WTC11 (cell line): ENCODE measurements around the gene TCF20. TPM values are rescaled to one million over a fixed set of nuclear protein-coding genes. Genes with fewer than 3 reads are reported as not detected.

Experiments used
- ATAC-seq: fragments of 200-7000 bp; cut with Tn5 transposase; 2 replicates; pipeline ENCODE4 v1.10.0; 2021; ENCODE audit warnings: mild to moderate bottlenecking, moderate library complexity
- CTCF ChIA-PET: fragments of 300-600 bp; sonication (Branson Sonifier 250); formaldehyde crosslinking; loops from one replicate; lab custom pipeline; 2021; ENCODE audit warnings: antibody characterized with exemption; lab: Charles Lee
- POLR2A ChIA-PET: fragments of 350-600 bp; sonication (Branson Sonifier 250); formaldehyde crosslinking; loops from one replicate; lab custom pipeline; 2021; ENCODE audit warnings: antibody characterized with exemption; lab: Charles Lee
- DNase-seq: peaks from one replicate; pipeline ENCODE4 v3.0.0; 2021; ENCODE audit warnings: low spot score
- H3K27ac Mint-ChIP-seq: 2 replicates; pipeline ENCODE4 v1.8.0; 2021; ENCODE audit warnings: mixed read lengths
- H3K27me3 Mint-ChIP-seq: 2 replicates; pipeline ENCODE4 v1.8.0; 2021; ENCODE audit warnings: low read depth, mild to moderate bottlenecking, moderate library complexity, mixed read lengths
- H3K36me3 Mint-ChIP-seq: 2 replicates; pipeline ENCODE4 v1.8.0; 2021; ENCODE audit warnings: mixed read lengths
- H3K4me1 Mint-ChIP-seq: 2 replicates; pipeline ENCODE4 v1.8.0; 2022; ENCODE audit warnings: mixed read lengths
- H3K4me3 Mint-ChIP-seq: 2 replicates; pipeline ENCODE4 v1.8.0; 2021; ENCODE audit warnings: mild to moderate bottlenecking, moderate library complexity, mixed read lengths
- H3K9me3 Mint-ChIP-seq: 2 replicates; pipeline ENCODE4 v1.8.0; 2021; ENCODE audit warnings: mixed read lengths
- ATF1 ChIP-seq: sonication (generic); formaldehyde crosslinking; IDR thresholded peaks from 2 replicates; pipeline ENCODE4 v1.8.1; 2023; ENCODE audit warnings: mild to moderate bottlenecking, moderate library complexity, missing genetic modification reagents
- CBFB ChIP-seq: sonication (generic); formaldehyde crosslinking; IDR thresholded peaks from 2 replicates; pipeline ENCODE4 v1.8.1; 2022; ENCODE audit warnings: mild to moderate bottlenecking, low read depth, missing genetic modification reagents
- CREM ChIP-seq: sonication (generic); formaldehyde crosslinking; IDR thresholded peaks from 2 replicates; pipeline ENCODE4 v1.8.1; 2022; ENCODE audit warnings: mild to moderate bottlenecking, missing genetic modification reagents, moderate library complexity
- E2F5 ChIP-seq: sonication (generic); formaldehyde crosslinking; IDR thresholded peaks from 2 replicates; pipeline ENCODE4 v1.8.1; 2022; ENCODE audit warnings: mild to moderate bottlenecking, moderate library complexity, missing genetic modification reagents
- EMX1 ChIP-seq: fragments of 250-450 bp; sonication (Bioruptor Pico); IDR thresholded peaks from 2 replicates; pipeline ENCODE4 v1.8.0; 2021; ENCODE audit warnings: mild to moderate bottlenecking
- FOXK1 ChIP-seq: sonication (generic); formaldehyde crosslinking; IDR thresholded peaks from 2 replicates; pipeline ENCODE4 v1.8.0; 2022; ENCODE audit warnings: mild to moderate bottlenecking, moderate library complexity, missing genetic modification reagents
- GTF2I ChIP-seq: fragments of 250-450 bp; sonication (Bioruptor Pico); conservative IDR thresholded peaks from 2 replicates; pipeline ENCODE4 v1.4.0; 2021; ENCODE audit warnings: mild to moderate bottlenecking
- HMGA2 ChIP-seq: fragments of 250-450 bp; sonication (Bioruptor Pico); IDR thresholded peaks from 2 replicates; pipeline ENCODE4 v1.4.0; 2021; ENCODE audit warnings: mild to moderate bottlenecking, moderate library complexity
- JAZF1 ChIP-seq: fragments of 250-450 bp; sonication (Bioruptor Pico); IDR thresholded peaks from 2 replicates; pipeline ENCODE4 v1.9.0; 2021; ENCODE audit warnings: moderate library complexity, mild to moderate bottlenecking, inconsistent platforms
- KAT7 ChIP-seq: sonication (generic); formaldehyde crosslinking; IDR thresholded peaks from 2 replicates; pipeline ENCODE4 v1.8.1; 2023; ENCODE audit warnings: missing genetic modification reagents, mild to moderate bottlenecking, borderline replicate concordance
- MYBL2 ChIP-seq: sonication (generic); formaldehyde crosslinking; IDR thresholded peaks from 2 replicates; pipeline ENCODE4 v1.8.1; 2023; ENCODE audit warnings: mild to moderate bottlenecking, moderate library complexity, missing genetic modification reagents
- PRDM15 ChIP-seq: sonication (generic); formaldehyde crosslinking; IDR thresholded peaks from 2 replicates; pipeline ENCODE4 v1.8.0; 2022; ENCODE audit warnings: missing genetic modification reagents
- SMAD3 ChIP-seq: sonication (generic); formaldehyde crosslinking; IDR thresholded peaks from 2 replicates; pipeline ENCODE4 v1.8.0; 2022; ENCODE audit warnings: missing genetic modification reagents, mild to moderate bottlenecking, borderline replicate concordance
- SMAD4 ChIP-seq: sonication (generic); formaldehyde crosslinking; IDR thresholded peaks from 2 replicates; pipeline ENCODE4 v1.8.0; 2022; ENCODE audit warnings: mild to moderate bottlenecking, missing genetic modification reagents
- SOX15 ChIP-seq: fragments of 250-450 bp; sonication (Bioruptor Pico); IDR thresholded peaks from 2 replicates; pipeline ENCODE4 v1.9.0; 2021; ENCODE audit warnings: mild to moderate bottlenecking
- SP1 ChIP-seq: sonication (generic); formaldehyde crosslinking; conservative IDR thresholded peaks from 2 replicates; pipeline ENCODE4 v1.8.1; 2022; ENCODE audit warnings: missing genetic modification reagents
- TEAD1 ChIP-seq: sonication (generic); formaldehyde crosslinking; IDR thresholded peaks from 2 replicates; pipeline ENCODE4 v1.8.0; 2022; ENCODE audit warnings: mild to moderate bottlenecking, missing genetic modification reagents
- TP53 ChIP-seq: sonication (generic); formaldehyde crosslinking; IDR thresholded peaks from 2 replicates; pipeline ENCODE4 v1.8.1; 2023; ENCODE audit warnings: mild to moderate bottlenecking, missing genetic modification reagents
- ZNF263 ChIP-seq: sonication (generic); formaldehyde crosslinking; IDR thresholded peaks from 2 replicates; pipeline ENCODE4 v1.8.1; 2022; ENCODE audit warnings: low read depth, mild to moderate bottlenecking, moderate library complexity, missing genetic modification reagents
- total RNA-seq: library from RNA; stranded (reverse); gene quantifications from 3 replicates; pipeline ENCODE4 v1.2.3, GENCODE V29; 2021
- TF ChIP-seq, protein P1 (sequence below): sonication (generic); formaldehyde crosslinking; IDR thresholded peaks from 2 replicates; pipeline ENCODE4 v1.8.0; 2023; ENCODE audit warnings: missing genetic modification reagents, mild to moderate bottlenecking, borderline replicate concordance
- TF ChIP-seq, protein P2 (sequence below): sonication (generic); formaldehyde crosslinking; IDR thresholded peaks from 2 replicates; pipeline ENCODE4 v1.8.0; 2022; ENCODE audit warnings: mild to moderate bottlenecking, missing genetic modification reagents

TCF20 gene
- total RNA-seq, 1 experiment from 2014 or later, result 77.0 TPM

DNA sequence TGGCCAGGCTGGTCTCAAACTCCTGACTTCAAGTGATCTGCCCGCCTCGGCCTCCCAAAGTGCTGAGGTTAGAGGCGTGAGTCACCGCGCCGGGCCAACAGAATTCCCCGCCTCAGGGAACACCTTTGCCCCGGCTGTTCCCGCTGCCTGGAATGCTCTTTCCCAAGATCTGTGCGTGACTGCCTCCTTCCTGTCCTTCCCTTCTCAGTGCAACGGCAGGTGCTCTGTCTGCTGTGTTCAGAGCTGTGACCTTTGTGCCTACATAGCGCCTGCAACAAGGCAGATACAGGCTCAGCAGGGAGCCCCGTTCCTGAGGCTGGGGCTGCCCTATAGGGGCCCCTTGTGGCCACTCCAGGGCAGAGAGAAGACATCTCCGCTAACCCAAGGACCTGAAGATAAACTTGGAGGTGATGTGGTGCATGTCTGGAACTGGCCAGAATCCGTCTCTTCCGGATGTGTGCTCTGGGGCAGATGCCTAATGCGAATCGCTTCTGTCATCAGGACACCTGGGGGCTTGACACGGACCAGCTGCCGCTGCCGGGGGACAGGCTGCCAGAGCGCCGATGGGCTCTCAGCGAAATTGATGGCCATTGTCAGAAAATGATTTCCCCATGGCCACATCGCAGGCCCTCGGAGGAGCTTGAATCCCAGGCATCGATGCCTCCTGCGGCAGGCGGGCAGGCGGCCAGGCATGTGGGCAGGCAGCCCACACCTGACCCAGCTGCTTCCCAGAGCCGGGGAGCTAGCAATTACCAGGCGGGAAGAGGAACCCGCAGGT is 43.5 kb upstream of the TCF20 start (continued):
- TF ChIP-seq, protein P1, sequence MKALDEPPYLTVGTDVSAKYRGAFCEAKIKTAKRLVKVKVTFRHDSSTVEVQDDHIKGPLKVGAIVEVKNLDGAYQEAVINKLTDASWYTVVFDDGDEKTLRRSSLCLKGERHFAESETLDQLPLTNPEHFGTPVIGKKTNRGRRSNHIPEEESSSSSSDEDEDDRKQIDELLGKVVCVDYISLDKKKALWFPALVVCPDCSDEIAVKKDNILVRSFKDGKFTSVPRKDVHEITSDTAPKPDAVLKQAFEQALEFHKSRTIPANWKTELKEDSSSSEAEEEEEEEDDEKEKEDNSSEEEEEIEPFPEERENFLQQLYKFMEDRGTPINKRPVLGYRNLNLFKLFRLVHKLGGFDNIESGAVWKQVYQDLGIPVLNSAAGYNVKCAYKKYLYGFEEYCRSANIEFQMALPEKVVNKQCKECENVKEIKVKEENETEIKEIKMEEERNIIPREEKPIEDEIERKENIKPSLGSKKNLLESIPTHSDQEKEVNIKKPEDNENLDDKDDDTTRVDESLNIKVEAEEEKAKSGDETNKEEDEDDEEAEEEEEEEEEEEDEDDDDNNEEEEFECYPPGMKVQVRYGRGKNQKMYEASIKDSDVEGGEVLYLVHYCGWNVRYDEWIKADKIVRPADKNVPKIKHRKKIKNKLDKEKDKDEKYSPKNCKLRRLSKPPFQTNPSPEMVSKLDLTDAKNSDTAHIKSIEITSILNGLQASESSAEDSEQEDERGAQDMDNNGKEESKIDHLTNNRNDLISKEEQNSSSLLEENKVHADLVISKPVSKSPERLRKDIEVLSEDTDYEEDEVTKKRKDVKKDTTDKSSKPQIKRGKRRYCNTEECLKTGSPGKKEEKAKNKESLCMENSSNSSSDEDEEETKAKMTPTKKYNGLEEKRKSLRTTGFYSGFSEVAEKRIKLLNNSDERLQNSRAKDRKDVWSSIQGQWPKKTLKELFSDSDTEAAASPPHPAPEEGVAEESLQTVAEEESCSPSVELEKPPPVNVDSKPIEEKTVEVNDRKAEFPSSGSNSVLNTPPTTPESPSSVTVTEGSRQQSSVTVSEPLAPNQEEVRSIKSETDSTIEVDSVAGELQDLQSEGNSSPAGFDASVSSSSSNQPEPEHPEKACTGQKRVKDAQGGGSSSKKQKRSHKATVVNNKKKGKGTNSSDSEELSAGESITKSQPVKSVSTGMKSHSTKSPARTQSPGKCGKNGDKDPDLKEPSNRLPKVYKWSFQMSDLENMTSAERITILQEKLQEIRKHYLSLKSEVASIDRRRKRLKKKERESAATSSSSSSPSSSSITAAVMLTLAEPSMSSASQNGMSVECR, result no peak
- TF ChIP-seq GTF2I (CRISPR knock-in tag), result no peak
- no peak for TF ChIP-seq PRDM15 (CRISPR knock-in tag)
- no peak for TF ChIP-seq JAZF1 (CRISPR knock-in tag)
- TF ChIP-seq MYBL2 (CRISPR knock-in tag), result no peak
- TF ChIP-seq SP1 (CRISPR knock-in tag), result 0 out of 2 replicates have a peak, but pooled peaks have one; percentile 20
- 0 out of 2 replicates have a peak, but pooled peaks have one; percentile 38 for TF ChIP-seq FOXK1 (CRISPR knock-in tag)
- TF ChIP-seq ZNF263 (CRISPR knock-in tag), result no peak
- TF ChIP-seq ATF1 (CRISPR knock-in tag), result no peak

- no peaks in the 10 kb centered on the region for H3K36me3 Mint-ChIP-seq
- ChIA-PET CTCF (interaction anchor here (0.6 to 4.1 kb wide), 27 partner anchors 9 to 222 kb away, joined by 3 to 29 read pairs (median 5); partner anchors contain the start of gene NDUFA6), POLR2A (interaction anchor here (0.6 to 0.7 kb wide), 2 partner anchors 106 to 353 kb away, joined by 4 to 8 read pairs; no protein-coding TSS in a partner anchor)
- TF ChIP-seq CREM (no peak), HMGA2 (CRISPR knock-in tag) (no peak), EMX1 (no peak), E2F5 (CRISPR knock-in tag) (no peak), SMAD3 (CRISPR knock-in tag) (no peak), TEAD1 (CRISPR knock-in tag) (no peak), SMAD4 (CRISPR knock-in tag) (no peak), SOX15 (CRISPR knock-in tag) (no peak), CBFB (CRISPR knock-in tag) (no peak), PRDM15 (CRISPR knock-in tag) (no peak), TP53 (no peak), KAT7 (CRISPR knock-in tag) (no peak)
- TF ChIP-seq, protein P2, sequence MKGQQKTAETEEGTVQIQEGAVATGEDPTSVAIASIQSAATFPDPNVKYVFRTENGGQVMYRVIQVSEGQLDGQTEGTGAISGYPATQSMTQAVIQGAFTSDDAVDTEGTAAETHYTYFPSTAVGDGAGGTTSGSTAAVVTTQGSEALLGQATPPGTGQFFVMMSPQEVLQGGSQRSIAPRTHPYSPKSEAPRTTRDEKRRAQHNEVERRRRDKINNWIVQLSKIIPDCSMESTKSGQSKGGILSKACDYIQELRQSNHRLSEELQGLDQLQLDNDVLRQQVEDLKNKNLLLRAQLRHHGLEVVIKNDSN (CRISPR knock-in tag), result no peak
- no peaks in the 10 kb centered on the region; the same call in 1 of the 2 replicates for H3K27me3 Mint-ChIP-seq
- no peak overlapping the region for H3K27ac Mint-ChIP-seq
- no peaks in the 10 kb centered on the region for H3K9me3 Mint-ChIP-seq
- H3K4me3 Mint-ChIP-seq, result no peak overlapping the region
- peaks cover 36% of the 10 kb centered on the region for H3K4me1 Mint-ChIP-seq
- DNase-seq (no peak), ATAC-seq (peak; percentile 28)
Observed at GRCh38 chr22:42313204-42313603, 42.8 kb upstream of the TCF20 start.
